ELR (cell line): ENCODE data around the gene SIX3.

Source experiments
- DNase-seq: peaks from one replicate; pipeline ENCODE4 v3.0.0-alpha.2; 2015; ENCODE audit warnings: low read depth

Gene SIX3

DNA sequence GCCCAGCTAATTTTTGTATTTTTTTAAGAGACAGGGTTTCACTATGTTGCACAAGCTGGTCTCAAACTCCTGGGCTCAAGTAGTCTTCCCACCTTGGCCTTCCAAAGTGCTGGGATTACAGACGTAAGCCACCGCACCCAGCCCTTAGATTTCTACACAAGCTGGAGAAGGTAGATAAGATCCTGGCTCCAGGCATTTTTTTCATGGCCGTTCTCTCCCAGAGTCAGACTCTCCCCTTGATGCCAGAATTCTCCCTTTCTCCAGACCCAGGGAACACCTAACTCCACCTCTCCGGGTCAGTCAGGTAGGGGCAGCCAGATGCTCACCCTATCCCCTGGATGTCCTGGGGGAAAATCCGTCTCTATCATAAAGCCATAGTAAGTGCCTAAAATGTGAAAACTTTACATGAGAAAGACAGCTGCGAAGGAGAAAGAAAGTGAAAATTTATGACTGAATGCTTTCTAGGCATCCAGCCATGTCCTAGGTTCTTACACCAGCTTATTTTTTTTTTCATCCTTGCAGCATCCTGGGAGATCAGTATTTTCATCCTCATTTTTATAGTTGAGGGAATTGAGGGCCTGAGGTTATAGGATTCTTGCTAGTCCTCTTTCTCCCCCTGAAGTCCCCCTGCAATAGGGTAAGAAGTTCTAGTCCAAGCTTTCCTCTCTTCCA, 16.3 kb downstream of the SIX3 start:
- no peak for DNase-seq

GRCh38 chr2:44959855-44960254, 18.4 kb downstream of the SIX3 start:
- DNase-seq, result peak; percentile 54

- DNase-seq, result no peak
Observed at GRCh38 chr2:44960871-44961270, 19.4 kb downstream of the SIX3 start.

DNA sequence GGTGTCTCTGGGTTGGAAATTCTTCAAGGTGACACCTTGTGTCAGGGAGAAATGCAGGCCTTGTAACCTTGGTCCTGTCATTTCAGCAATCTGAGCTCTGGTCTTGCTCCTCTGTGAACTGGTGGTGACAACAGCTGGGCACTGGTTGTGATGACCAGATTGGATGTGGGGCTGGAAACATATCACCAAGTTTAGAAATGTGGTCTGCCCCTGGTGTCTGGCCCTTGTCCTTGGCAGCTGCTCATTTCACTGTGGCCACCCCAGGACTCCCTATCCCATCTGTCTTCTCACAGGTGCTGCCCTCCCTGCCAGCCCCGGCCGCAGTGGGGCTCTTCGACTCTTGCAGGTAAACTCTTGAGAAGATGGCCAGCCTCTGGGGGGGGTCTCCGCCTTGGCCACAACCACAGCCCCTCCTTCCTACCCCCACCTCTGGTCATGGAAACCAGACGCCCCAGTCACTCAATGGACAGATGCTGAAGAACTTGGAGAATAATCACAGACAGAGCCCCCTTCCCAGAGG, 20.7 kb downstream of the SIX3 start:
- no peak for DNase-seq

DNA sequence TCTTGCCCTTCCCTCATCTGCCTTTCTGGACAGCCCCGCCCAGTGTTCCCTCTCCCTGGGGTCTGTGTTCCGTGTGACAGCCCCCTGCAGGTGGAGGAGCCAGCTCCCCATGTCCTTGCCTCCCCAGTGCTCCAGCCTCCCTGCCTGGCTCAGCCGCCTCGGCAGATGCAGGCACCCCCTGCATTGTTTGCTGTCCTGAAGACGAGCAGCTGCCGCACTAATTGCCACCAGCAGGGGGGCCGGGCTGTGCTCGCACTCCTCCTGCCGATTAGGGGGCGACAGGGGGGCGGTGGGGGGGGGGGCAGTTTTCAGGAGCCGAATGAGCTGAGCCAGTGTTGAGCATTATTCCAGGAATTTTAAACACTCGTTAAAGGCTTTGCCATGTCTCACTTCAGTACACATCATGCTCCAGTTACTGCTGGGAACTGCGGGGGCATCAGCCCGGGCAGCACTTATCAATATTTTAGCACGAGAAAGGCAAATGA, 23.3 kb downstream of the SIX3 start:
- peak; percentile 49 for DNase-seq

- peak; percentile 34 for DNase-seq
Observed at GRCh38 chr2:44965684-44966083, 24.2 kb downstream of the SIX3 start.

GRCh38 chr2:44967056-44967455, 25.6 kb downstream of the SIX3 start:
- DNase-seq, result no peak

DNA sequence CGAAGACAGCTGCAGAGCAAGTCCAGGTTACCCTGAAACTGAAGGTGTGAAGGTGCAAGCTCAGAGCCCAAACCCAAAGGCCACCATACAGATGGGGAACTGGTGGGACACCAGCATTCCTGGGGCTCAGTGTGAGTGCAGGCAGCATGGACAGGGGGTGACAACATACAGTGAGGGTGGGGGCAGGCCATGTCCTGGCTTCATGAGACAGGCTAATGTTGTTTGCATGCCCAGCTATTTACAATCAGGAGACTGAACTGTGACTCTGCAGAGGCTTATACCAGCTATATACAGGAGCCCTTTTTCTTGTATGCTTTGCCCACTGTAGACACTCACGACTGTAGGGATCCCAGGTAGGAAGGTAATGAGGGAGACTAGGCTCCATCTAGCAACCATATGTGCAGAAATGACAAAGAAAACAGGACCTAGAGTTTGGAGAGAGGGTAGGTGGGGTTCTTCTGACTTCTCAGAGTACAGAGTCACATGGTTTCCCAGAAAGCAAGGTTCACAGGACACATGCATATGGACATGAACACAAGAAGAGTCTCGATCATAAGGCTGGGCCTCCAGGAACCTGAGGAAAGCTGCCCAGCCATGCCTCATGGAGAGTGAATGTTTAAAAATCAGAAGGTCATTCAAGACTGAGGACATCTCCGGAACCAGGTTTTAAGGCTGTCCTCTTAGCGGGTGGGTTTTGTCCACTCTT, 26.4 kb downstream of the SIX3 start:
- DNase-seq, result no peak

GRCh38 chr2:44969936-44970335, 28.4 kb downstream of the SIX3 start:
- DNase-seq, result no peak

DNA sequence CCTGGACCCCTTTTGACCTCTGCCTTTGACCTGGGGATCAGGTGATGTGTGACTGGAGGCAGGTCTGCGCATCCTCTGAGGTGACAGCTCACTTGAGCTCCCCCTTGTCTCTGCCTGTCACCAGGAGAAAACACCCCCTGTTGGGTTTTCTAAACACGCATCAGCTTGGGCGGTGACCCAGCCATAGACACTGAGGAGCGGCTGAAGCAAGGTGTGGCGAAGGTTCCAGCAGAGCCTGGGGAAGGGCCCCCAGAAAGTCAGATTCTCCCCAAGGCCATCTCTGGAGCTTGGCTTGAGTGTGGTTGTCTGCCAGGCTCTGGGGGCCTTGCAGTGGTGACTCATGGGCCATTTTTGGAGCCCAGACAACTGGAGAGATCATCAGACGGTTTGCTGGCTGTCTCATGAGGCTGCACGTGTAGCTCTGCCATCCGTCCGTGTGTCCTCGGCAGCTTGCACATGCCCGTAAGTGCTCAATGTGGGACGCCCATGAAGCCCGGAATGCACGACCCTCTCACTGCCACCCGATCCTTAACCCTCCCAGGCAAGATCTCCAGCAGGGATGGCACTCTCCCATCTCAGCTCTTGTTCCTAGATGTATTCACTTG, 29.4 kb downstream of the SIX3 start:
- peak; percentile 58 for DNase-seq

GRCh38 chr2:44972771-44973535, 31.5 kb downstream of the SIX3 start:
- no peak for DNase-seq

DNA sequence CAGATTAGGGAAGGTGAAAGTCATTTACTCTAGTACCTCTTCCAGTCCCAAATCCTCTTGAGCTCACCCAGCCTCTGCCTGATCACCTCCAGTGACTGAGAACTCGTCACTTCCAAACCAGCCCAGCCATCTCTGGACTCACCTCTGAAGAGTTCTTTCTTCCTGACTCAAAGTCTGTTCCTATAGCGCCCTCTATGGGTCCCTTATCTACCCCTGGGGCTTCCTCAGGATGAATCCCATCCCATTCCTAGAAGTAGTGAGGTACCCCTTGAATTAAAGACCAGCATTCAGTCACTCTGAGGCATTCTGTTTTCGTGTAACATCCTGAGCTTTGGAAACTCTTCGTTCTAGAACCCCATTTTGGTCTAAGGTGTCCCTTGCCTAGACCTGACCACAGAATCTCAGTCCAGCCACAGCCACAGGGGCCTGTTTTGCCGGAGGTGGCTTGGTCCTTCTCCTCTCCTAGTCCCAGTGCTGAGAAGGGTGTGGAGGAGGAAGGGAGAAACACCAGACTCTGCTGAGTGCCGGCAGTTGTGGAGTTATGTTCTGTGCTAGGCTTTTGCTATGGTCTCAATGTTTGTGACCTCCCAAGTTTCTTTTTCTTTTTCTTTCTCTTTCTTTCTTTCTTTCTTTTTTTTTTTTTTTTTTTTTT, 32.7 kb downstream of the SIX3 start:
- peak; percentile 89 for DNase-seq

- no peak for DNase-seq
Observed at GRCh38 chr2:44975571-44976450, 34.3 kb downstream of the SIX3 start.

- no peak for DNase-seq
Observed at GRCh38 chr2:44979581-44979980, 38.1 kb downstream of the SIX3 start.

DNA sequence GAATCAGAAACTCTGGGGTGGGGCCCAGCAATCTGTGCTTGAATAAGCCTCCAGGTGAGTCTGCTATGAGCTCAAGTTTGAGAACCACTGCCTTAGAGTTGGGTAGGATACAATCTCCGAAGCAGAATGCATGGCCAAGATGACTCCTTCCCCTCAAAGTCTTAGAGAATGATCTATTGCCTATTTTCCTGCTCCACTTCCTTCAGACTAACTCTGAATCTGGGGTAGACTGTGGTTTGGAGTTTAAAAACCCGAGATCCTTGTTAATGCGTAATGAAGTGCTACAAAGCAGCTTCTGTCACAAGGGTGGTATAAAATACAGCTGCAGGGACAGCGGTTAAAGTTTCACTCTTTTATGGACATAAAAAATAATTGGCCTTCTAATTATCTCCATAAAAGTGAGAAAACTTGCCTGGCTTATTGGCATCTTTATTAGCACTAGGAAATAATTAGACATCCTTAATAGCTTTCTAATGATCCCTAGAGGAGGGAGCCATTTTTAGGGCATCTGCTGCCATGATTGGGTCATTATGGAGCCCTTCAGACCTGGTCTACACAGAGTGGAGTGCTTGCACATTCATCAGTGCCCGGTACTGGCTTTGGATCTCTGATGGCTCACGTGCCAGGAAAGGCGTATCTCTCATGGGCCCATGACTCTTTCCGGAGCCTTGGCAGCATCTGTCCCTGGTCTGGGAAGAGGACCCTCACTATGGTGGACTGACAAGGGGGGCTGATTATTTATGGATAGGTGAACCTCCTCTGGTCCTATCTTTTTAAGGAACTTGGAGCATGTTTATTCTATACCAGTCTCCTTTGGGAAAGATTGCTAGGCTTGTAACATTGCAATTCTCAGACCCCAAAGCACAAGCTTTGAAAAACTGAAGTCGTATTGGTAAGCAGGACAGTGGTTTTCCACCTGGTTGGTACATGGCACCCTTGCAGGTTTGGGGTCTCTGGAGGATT, 39.5 kb downstream of the SIX3 start:
- DNase-seq, result no peak

DNA sequence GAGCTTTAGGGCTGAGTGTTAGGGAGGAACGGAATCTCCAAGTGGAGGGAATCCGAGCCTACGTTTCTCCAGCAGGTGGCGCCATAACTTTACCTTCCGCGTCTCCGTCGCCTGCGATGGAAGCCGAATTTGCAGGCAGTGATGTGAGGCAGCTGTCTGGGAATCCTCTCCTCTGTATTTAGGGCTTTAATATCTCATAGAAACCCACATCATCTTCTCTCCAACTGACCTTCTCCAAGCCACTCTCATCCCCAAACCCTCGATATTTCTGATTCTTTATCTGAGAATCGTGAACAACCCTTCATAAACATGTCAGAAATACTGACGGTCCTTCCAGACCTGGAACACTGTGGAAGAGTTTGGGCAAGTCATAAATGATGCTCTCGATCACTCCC, 40.2 kb downstream of the SIX3 start:
- peak; percentile 79 for DNase-seq

DNA sequence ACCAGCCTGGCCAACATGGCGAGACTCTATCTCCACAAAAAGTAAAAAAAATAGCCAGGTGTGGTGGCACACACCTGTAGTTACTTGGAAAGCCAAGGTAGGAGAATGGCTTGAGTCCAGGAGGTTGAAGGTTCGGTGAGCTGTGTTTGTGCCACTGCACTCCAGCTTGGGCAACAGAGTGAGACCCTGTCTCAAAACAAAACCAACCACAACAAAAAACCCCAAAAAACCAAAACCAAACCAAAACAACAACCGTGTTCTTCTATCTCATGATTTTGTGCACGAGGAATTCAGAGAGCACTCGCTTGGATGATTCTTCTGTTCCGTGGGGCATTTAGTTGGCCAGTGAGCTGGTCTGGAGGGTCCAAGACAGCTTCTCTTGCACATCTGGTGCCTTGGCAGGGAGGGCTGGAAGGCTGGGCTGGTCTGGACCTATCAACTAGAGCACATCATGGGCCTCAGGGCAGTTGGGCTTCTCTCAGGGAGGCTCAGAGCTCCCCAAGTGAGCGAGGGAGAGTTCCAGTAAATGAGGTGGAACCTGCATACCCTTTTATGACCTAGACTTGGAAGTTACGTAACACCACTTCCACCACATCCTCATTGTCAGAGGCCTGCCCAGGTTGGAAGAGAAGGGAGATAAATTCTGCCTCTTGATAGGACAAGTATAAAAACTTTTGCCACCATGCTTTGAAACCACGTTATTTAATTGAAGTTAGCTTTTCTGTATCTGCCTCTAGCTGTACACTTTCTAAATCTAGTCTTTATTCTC, 42.5 kb downstream of the SIX3 start:
- no peak for DNase-seq

DNA sequence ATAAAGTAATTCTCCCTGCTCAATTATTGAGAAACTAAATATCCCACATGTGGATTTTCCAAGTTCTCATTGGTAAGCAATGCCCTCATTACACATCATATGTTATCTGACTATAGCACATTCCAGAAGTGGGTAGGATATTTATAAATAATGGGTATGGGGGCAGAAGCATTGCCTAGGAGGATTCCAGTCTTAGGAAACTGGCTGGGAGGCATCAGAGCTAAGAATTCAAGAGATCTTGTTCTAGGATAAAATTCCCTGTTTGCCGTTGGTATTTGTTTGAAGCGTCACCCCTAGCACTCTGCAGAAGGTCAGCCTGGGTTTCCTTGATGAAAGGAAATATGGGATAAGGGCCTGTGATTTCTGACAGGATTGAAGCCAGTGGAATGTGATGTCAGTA, 47.7 kb downstream of the SIX3 start:
- no peak for DNase-seq

GRCh38 chr2:44994377-44994776, 52.9 kb downstream of the SIX3 start:
- DNase-seq, result no peak
